HG02840 (cell line): Measurements from ENCODE around the gene SLC25A44.

Source experiments
- ATAC-seq: cut with Tn5 transposase; IDR thresholded peaks from one replicate; pipeline ENCODE4 v1.9.1; 2021; ENCODE audit warnings: mild to moderate bottlenecking, moderate library complexity, moderate number of reproducible peaks; ENCODE audit not compliant: unreplicated experiment, low FRiP score

Gene SLC25A44

GRCh38 chr1:156259805-156260204 is 65.9 kb downstream of the SLC25A44 start:
- no peak for ATAC-seq

DNA sequence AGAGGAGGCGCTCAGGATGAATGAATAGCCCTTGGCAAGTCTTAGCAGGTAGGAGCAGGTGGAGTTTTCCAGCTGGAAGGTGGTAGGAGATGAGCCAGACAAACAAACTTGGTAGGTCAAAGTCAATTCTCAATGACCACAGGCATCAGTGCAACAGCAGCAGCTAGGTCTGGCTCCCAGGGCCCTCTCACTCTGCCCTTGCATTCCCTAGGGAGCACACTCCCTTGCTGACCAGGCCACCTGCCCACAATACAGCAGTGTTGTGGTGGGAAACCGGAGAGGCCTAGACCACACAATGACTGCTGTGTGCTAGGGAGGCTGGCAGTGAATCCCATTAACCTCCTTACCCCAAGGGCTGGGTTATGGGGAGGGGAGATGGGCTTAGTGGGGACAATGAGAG is 67.0 kb downstream of the SLC25A44 start:
- no peak for ATAC-seq
